HG03442 (cell line): Measurements from ENCODE around the gene C1orf116.

Experiments
- ATAC-seq: cut with Tn5 transposase; IDR thresholded peaks from one replicate; pipeline ENCODE4 v1.9.1; 2021; ENCODE audit warnings: mild to moderate bottlenecking, moderate library complexity; ENCODE audit not compliant: unreplicated experiment

Gene C1orf116

DNA sequence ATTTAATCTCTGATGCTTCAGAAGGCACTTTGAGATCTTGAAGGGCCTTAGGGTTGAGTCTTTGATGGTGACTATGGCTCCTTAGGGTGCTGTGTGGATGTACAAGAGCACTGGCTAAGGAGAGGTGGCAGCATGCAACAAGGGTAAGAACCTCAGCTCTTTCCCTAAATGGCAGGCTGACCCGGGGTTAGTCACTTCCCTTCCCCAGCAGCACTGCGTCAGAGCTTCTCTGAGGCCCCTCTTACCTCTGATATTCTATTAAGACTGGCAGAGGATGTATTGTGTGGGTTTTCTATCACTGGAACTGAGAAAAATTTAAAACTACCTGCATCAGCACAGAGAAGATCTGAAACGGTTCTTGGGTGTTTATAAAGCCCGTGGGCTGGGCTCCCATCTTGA is 11.8 kb downstream of the C1orf116 start:
- ATAC-seq, result no peak

DNA sequence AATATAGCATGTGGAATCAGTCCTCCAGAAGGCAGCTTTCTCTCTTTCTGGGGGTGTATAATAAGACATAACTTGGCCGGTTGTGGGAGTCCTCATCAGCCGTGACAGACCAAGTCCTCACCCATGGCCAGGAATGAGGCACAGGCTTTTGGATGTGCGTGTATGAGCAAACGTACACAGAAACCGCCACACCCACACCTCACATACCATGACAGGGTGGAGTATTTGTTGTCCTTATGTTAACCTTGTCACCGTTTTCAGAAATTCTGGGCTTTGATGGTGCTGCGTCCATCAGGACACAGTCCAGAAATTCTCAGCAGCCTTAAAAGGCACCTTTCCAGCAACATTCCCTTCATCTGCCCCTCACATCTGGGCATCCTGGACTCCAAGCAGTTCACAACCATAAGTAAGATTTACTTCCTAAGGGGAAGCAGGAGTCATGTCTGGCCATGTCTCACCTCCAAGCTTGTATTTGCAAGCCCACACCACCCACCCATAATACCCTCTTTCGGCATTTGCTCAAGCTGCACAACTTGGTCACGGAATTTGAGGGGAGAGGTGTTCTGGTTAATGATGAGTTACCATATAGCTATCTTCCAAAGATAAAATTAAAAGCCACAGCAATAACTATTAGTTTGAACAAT is 12.4 kb downstream of the C1orf116 start:
- ATAC-seq, result no peak

DNA sequence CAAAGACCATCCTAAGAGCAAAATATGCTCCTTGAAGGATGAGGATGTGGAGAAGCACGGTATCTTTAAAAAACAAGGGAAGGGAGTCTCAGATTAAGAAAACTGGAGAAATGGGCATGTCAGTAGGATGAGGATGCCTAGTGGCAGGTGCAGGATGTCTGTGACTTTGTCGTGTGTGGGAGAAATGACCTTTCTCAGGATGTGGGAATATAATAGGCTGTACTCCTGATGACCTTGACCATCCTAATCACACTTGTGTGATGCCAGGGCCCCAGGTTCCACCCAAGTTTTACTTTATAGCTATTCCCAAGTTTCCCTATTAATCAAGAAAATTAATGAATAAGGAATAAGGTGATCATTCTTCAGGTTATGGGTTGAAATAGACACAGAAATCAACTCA is 12.9 kb downstream of the C1orf116 start:
- no peak for ATAC-seq

DNA sequence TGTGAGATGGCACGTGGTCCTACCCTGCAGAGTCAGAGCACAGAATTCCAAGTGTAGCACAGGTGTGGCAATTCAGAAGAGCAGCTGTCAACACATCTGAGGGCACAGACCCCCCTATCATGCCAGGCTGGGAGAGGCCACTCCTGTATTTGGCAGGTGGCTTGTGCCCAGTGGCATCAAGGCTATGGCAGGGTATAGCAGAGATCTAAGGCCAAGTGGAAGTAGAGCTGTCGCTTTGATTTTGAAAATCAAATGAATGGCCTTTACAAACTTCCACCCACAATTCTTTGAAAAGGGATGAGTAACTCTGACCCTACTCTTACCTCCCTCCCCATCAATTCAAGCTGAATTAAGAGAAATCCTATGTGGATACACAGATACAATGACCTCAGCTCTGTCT is 13.4 kb downstream of the C1orf116 start:
- ATAC-seq, result no peak

DNA sequence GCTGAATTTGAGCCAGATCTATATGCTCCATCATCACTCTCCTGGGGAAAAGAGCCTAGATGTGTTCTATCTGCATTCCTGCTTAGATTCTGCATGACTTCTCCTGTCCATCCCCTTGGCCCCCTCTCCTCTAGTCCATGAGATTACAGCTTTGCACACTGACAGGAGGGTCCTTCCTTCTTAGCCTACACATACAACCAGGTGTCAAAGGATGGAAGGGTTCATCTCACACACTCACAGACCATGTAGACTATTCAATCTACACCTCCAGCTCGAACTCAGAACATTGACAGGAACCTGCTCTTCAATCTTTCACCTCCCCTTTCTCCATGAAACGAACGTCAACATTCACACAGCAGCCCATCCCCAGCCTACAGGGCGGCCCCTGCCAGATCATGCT is 13.8 kb downstream of the C1orf116 start:
- no peak for ATAC-seq

DNA sequence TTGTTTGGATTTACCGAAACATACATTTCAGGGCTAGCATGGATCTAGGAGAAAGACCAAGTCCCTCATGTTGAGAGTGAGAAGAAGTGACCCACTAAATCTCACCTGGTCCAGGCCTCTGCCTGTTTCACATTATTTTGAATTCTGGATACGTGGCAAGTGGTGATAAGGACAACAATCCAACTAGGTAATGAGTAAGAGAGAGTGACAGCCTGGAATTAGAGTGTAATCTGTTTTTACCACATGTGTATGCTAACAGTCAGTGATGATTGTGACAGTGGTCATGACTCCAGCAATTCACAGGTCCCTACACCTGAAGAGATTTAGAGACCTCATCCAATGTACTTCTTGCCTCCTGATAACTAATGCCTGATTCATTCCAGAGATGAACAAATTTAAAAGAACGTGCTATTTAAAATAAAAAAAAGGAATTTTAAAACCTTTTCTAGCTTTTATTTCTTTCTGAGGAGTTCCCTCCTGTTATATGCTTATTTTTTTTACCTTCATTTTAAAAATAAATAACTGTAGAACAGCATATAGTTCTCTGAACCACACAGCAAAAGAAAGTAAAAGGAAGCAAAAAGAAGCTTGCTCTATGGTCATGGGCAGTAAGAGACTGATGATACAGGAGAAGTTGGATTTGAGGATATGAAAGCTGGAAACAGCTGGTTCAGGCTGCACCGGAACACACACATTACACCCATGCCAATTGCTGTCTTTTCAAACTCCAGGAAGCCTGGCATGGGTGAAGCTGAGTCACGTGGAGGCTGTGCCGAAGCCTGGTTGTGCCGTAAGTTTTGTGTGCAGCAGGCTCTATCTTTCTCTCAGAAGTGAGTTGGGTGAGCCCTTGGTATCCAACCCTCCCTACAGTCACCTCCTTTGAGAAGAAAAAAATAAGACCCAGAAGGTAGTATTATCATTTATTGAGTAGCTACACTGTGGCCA is 14.7 kb downstream of the C1orf116 start:
- ATAC-seq, result no peak

DNA sequence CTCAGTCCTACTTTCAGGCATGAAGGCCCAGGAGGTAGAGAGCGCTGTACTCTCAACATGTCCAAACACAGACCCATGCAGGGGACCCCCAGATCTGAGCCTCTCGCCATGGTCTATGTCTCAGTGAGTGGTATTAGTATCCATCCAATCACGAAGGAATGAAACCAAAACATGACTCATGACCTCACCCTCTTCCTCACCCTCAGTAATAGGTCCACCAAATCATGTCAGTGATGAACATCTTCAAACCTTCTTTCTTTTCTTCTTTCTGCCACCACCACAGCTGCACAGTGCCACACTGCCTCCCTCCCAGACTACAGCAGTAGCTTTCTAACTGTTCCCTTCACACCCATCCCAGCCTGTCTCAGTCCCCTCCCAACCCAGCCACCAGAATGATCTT is 16.8 kb downstream of the C1orf116 start:
- ATAC-seq, result no peak

DNA sequence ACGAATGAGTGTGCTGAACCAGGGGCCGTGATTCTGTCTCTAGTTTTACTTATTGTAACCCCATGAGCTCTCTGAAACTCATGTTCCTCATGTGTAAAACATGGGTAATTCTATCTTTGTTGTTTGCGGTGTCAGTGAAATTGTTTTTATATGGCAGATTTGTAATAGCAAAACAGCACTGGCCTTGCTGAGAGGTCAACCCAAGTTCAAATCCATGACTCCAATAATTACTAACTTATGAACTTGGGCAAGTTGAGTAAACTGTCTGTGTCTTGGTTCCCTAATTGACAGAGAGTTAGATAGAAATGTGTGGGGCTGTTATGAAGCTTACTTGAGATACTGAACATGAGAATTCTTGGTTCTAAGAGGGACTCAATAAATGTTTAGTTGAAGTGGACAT is 17.8 kb downstream of the C1orf116 start:
- no peak for ATAC-seq

DNA sequence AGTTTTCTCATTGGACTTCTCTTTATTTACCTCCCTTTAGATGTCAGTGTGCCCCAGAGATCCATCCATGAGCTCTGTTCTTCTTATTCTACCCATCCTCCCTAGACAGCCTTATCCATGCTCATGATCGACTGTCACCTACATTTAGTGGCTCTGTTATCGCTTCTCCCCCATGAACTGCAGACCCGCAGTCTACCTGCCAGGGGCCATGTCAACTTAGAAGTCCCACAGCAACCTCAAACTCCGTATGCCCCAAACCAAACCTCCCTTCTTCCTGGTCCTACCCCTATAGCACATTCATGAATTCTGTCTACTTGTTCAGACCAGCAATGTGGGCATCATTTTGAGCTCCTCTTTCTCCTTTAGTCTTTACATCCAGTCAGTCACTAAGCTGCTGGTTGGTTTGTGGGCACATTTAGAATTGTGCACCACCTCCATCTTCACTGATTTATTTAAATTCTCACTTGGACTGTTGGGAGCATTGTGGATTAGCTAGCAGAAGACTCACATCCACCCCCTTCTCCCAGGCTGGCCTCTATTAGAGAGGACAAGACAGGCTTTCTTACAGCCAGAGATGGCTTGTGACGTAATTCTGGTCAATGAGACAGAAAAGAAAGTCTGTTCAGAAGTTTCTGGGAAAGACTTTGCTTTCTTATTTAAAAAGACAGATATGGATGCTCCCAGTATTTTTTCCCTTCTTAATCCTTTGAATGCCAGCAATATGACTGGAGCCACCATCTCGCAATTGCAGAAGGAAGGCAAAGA is 19.1 kb downstream of the C1orf116 start:
- no peak for ATAC-seq

DNA sequence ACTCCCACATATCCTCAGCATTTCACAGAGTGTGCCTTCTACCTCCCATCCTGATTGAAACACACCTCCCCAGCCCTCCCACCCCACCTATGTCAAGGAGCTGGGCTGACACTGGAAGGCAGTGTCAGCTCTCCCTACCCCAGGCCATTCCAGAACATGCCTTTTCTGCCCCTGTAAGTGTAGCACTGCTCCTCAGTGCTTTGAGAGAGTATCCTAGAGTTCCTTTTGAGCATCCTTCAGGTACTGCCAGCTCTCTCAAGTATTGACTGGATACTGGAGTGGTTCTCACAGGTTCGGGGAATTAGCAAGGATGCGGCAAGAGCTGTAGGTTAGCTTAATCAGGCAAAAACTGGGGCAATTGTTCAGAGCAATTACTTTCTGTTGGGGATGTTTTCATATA is 21.8 kb downstream of the C1orf116 start:
- ATAC-seq, result no peak

DNA sequence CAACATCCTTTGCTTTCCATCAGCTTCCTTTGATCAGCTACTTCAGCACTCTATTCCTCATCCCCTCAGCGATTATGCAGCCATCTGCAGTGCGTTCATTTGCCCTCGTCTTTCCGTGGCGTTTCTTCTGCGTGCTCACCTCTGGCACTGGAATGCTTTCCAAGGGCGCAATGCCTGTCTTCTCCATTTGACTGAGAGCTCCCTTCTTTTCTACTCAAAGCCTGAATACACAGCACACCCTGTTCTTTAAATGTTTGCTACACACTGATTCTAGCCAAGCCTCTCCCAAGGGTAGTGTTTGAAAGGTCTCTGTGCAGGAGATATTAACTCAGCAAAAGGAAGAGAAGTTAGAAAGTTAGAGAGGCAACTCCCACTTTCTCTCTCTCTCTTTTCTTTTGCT is 22.6 kb downstream of the C1orf116 start:
- no peak for ATAC-seq

DNA sequence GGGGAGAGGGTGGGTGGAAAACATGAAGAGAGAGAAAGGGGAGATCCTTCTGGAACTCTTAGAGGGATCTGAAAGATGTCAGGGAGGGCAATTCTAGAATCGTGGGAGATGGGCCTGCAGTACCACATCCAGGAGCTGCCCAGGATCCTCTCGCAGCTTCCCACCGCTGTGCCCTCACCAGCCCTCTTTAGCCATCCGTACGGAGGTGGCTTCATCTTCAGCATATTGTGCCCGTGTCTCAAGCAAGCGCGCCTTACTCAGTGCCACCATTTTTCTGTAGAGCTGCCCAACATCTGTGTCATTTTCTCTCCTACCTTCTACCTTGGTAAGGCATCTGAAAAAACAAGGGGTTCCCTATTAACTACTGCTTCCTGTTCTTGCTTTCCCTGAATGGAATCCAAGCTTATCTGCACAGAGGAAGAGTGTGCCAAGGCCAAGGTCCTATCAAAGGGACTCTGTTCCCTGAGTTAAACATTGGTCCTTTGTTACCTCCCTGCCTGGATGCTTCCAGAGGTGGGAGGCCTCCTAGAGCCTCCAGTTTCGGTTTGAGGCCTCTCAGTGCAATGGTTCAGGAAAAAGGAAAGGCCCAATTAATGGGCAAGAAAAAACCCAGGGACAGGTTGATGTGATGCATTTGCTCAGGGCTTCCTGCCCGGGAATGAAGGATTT is 23.2 kb downstream of the C1orf116 start:
- no peak for ATAC-seq

DNA sequence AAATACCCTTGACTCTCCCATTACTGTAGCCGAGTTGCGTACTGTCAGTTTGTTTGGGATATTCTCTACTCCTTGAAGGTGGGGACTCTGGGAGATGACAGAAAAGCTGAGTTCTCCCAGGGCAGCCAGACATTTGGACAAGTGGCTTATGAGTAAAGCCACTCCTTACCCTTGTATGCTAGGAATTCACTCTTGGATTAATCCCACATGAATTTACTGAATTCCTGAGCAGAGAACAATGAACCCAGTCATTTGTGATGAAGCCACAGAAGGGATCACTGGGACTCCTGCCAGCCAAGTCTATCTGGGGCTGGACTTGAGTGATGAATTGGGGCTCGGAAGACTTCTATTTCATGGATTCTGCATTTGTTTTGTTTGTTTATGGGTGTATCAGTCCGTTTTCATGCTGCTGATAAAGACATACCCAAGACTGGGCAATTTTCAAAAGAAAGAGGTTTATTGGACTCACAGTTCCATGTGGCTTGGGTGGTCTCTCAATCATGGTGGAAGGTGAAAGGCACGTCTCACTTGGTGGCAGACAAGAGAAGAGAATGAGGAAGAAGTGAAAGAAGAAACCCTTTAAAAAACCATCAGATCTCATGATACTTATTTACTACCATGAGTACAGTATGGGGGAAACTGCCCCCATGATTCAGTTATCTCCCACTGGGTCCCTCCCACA is 25.1 kb downstream of the C1orf116 start:
- no peak for ATAC-seq

DNA sequence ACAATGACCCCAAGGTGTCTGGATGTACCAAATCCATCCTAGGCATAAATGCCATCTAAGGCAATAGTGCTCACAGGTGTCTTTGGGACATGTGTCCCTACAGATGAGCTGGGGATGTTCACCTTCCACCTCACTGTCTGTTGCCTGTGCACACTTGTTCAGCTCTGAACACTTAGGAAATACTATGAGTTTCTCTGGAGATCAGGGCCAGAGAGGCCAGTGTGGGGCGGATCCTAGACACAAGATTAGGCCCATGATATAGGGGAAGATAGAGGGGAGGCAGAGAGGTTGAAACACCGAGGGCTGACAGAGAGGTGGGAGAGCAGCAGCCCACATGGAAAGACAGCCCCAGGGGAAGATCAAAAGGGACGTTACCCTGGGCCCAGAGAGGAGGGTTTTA is 25.6 kb downstream of the C1orf116 start:
- no peak for ATAC-seq

DNA sequence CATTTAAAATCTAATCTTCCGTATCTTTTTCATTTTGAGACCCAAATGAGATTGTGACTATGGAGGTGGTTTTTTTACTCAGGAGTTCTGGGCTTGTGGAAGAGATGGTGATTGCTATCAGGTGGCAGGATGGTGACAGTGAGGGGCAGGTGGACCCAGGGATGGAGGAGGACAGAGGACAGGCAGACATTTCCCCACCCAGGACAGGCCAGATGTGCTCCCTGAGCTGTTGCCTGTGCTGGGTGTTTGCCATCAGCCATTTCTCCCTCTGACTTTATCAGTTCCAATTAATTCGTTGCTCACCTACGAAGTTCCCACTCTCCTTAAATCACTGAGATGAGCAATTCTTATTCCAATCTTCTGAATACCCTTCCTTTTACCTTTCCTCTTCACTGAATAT is 26.5 kb downstream of the C1orf116 start:
- ATAC-seq, result no peak

DNA sequence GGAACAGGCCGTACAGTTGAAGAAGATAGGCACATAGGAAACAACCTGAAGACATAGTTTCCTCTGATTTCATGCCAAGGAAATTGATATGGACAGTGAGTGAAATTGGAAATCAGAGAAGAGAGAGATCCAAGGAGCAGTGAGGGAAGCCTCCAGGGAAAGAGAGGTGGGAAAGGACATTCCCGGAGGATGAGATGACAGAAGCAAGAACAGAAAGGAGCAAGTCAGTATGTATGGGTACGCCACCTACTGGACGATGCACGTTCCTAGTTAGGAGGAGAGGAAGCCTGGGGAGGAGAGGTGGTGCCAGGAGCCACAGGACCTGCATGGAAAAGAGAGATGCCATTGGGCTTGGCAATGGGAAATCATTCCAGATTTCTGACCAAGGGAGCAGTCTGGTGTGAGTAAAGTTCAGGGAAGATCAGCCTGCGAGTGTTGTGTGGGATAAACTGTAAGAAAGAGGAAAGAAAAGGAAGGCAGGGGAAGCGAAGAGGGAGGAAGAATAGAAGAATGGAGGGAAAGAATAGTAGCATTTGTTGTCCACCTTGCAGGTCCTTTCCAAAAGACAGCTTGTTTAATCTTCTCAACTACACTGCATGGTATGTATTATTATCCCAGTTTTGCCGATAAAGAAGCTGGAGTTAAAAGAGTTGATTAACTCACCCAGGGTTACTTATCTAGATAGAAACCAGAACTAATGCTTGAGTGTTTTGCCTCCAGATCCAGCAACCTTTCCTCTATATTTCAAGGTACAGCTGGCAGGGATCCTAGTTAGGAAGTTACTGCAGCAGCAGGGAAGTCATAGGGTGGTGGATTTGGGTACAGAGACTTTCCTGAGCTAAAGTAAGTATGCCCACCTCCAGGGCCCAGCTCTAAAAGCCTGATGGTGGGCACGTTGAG is 27.4 kb downstream of the C1orf116 start:
- no peak for ATAC-seq

DNA sequence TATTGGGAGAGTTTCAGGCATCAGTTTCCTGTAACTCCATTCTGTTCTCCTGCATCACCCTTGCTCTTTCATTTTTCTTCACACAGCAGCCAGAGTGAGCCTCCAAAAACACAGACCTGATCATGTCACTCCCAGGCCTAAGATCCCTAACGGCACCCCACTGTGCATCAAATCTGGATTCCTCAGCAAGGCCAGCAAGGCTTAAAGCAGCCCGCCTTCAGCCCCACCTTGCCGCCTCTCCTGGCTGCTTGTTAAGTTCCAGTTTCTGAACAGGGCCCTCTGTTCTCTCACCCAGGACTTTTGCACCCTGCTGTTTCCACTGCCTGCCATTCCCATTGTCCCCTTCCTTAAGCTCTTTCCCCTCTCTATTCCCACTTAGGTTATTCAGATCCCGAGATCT is 29.3 kb downstream of the C1orf116 start:
- ATAC-seq, result no peak

DNA sequence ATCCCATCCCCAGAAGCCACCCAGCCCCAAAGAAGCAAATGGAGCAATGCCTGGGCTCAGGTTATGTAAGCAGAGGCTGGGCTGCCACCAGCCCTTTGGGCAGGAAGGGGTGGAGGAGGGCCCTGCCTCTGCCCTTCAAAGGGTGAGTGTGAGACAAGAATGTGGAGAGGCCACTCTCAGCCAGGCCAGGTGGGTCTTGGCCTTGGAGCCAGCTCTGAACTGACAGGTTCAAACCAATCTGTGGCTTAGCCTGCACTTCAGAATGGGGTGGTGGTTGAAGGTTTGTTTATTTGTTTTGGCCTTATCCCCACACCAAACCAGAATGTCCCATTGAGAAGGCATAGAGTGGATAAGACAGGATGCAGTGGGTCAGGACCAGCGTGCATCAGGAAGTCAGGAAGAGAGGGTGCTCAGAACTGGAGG is 29.8 kb downstream of the C1orf116 start:
- ATAC-seq, result no peak

DNA sequence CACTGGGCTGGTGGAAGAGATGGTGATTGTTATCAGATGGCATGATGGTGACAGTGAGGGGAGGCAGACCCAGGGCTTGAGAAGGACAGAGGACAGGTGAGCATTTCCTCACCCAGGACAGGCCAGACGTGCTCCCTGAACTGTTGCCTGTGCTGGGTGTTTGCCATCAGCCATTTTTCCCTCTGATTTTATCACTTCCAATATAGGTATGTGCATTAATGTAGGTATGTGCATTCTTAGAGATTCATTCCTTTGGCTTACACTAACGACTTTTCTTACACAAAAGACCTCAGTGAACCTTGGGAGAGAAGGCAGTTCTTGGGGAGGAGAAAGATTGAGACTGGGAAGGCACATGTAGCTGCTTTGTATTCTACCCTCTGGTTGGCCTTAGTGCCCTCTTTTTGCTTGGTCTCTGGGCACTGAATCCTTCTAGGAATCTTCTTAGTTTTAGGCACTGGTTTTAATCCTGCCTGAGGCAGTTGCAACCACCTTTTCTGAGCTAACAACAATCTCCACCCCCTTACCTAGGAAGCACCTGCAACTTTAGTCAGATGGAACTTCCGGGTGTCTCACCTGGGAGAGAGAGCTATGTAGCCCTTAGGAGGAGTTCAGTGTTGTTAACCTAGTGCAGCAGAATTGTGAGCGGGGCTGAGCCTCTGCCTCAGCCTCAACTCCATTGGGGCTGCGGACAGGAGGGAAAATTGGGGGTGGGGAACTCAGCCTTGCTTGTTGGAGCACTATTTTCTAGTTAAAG is 30.9 kb downstream of the C1orf116 start:
- ATAC-seq, result no peak
